IPS DF 19.7 (cell line): Measurements from ENCODE around the gene FRS2.

ENCODE experiments used
- DNase-seq: peaks from one replicate; pipeline ENCODE4 v3.0.0-alpha.2; 2013; ENCODE audit warnings: low read depth, low spot score

Gene FRS2

DNA sequence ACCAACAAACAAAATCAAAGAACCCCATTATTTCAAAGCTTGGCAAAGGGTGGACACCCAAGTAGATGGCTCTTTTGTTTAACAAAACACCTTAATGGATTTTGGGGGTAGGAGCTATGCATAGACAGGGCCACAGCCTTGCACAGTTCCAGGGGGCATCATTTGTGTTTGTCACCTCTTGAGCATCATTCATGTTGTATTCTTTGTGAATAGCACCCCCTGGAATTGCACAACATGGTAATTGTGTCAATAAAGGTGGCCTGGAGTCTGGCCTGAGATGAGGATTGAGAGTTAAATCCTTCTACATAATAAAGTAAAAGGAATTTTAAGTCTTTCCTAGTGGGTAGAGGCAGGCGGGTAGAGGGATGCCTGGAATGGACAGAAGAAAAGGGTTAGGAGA, 3.3 kb upstream of the FRS2 start:
- no peak for DNase-seq

- no peak for DNase-seq
Measured at GRCh38 chr12:69467366-69467765, 2.8 kb upstream of the FRS2 start.

GRCh38 chr12:69468237-69469026, 1.8 kb upstream of the FRS2 start:
- DNase-seq: no peak

DNA sequence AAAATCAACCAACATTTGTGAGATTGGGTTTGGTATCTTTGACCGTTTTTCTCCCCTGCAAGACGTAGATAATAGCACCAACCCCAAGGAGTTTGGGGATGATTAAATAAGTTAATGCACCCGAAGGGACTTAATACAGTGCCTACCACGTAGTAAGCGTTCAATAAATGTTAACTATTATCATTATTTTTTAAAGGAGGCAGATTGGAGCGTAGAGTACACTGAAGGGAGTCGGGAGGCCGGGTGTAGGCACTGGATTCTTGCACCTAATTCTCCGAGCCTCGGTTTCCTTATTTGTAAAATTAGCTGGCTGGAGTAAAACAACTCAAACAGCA, 367 bp upstream of the FRS2 start:
- no peak for DNase-seq

- no peak for DNase-seq
Measured at GRCh38 chr12:69471076-69471430, 865 bp downstream of the FRS2 start.

DNA sequence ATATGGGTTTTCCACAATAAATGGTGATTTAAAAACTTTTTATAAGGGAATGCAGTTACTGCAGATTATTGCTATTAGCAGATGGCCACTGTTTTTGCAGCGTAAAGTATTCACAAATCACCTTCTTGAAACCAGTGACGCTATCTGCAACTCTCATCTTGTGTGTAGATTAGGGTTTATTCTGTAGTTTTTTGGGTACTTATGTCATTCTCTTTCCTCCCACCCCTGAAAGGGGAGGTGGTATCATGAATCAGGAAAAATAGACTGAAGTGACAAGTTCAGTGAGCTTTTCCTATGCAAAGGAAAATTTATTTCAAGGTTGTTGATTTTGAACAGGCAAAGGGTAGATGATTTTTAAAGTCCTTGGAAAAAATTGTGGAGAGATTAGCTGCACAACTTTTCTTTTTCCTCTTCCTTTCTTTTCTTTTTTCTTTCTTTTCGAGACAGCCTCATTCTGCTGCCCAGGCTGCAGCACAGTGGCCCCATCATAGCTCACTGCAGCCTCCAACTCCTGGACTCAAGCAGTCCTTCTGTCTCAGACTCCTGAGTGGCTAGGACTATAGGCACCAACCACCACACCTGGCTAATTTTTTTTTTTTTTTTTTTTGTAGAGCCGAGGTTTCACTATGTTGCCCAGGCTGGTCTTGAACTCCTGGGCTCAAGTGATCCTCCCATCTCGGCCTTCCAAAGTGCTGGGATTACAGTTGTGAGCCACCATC, 1.6 kb downstream of the FRS2 start:
- no peak for DNase-seq

GRCh38 chr12:69473262-69473661, 3.1 kb downstream of the FRS2 start:
- DNase-seq: no peak

DNA sequence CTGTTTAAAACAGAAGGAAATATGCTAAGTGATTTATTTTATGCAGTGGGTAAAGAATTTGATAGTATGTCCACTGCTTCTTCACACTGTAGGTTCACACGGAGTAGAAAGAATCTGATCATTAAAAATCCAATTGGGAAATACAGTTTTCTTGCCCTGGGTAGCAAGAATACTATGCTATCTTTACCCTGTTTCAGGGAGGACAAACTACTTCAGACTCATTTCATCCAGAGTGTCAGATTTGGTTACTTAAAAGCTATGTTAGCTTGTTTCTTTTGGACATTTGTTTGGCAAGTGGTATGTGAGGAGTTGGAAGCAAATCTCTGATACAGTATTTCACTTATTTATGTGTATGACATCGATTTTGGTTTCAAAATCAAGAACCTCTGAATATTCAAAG, 4.3 kb downstream of the FRS2 start:
- no peak for DNase-seq

- no peak for DNase-seq
Measured at GRCh38 chr12:69475237-69475975, 5.2 kb downstream of the FRS2 start.

GRCh38 chr12:69476276-69477017, 6.3 kb downstream of the FRS2 start:
- DNase-seq: no peak

- no peak for DNase-seq
Measured at GRCh38 chr12:69479675-69480074, 9.5 kb downstream of the FRS2 start.

DNA sequence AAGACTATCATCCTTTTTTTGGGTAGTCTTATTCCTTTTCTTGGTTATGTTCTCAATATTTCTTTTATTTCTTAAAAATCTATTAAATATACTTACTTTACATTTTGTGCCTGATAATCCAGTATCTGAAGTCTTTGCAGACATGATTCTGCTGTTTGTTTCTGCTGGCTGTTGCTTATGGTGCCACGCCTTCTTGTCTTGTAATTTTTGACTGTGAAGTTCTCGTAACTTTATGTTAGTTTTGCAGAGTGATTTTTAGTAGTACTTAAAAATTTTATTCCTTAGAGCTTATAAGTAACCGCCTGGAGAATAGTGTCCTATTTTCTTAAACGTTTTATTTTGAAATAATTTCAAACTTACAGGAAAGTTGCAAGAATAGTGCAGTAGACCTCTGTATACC, 10.5 kb downstream of the FRS2 start:
- DNase-seq: no peak

DNA sequence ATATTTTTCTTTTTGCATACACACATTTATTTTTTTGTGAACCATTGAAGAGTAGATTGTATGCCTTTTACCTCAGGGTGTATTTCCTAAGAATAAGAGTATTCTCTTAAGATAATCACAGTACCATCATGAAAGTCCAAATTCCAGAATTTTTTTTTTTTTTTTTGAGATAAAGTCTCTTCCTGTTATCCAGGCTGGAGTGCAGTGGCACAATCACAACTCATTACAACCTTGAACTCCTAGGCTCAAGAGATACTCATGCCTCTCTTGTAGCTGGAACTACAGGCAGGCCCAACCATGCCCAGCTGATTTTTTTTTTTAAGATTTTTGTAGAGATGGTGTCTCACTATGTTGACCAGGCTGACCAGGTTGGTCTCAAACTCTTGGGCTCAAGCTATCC, 10.9 kb downstream of the FRS2 start:
- no peak for DNase-seq

DNA sequence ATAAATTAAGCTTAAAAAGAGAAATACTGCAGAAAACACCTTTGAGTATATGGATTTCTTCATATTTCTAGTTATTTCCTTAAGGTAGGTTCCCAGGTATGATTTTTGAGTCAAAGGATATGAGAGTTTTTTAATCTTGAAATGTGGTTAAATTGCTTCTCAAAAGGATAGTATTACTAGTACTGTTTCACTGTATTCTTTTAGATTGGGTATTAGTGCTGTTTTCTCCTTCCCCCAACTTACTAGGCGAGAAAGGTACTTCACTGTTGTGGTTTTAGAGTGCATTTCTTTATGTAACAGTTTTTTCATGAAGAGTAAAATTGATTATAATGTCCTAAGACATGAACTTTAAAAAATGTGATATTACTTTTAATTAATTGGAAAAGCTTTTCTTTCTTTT, 13.5 kb downstream of the FRS2 start:
- no peak for DNase-seq

GRCh38 chr12:69484428-69484827, 14.2 kb downstream of the FRS2 start:
- no peak for DNase-seq

DNA sequence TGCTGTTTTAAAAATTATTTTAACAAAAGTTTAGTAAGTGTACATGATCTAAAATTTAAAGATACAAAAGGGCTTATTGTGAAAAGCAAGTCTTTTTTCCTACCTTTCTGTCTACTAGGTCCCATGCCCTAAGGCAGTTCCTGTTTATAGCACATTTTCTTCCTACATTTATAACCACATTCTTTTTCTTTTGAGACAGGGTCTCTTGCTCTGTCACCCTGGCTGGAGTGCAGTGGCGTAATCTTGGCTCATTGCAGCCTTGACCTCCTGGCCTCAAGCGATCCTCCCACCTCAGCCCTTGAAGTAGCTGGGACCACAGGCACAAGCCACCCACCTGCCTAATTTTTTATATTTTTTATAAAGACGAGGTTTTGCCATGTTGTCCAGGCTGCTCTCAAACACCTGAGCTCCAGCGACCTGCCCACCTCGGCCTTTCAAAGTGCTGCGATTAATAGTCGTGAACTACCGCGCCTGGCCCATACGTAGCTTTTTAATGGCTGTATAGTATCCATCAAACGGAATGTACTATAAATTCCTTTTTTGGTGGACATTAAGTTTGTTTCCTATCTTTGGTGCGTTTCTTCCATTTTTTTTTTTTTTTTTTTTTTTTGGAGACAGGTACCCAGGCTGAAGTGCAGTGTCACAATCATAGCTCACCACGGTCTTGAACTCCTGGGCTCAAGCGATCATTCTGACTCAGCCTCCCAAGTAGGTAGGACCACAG, 20.9 kb downstream of the FRS2 start:
- no peak for DNase-seq

DNA sequence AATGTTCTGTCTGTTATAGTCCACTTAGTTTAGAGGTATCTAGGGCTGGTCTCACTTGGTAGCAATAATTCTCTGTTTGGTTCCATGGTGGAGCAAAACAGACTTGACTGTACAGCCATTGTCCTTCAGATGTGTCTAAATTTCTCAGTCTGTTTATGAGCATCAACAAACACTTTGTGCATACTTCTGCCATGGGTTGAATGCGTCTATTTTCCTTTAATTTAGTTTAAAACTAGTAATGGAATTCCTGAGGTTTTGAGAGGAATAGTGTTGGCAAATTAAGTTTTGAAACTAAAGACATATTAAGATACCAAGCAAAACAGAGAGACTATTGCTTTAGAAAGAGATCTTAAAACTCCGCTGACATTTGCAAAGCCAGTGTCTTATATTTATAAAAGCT, 22.6 kb downstream of the FRS2 start:
- no peak for DNase-seq

DNA sequence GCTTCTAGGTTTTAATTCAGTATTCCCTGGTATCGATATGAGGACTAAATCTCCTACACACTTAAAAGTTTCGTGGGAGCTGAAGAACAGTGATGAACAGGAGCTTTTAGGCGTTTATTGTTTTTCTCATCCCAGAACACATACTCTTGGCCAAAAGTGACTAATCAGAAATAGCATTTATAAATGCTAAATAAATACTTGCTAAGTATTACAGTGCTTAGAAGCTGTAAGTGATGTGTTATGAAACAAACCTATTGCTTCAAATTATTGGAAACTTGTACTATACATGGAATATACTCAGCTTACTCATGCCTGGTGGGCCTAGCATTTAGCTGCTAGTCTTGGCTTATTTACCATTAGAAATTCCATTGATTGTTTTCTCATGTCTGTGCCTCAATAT, 24.9 kb downstream of the FRS2 start:
- no peak for DNase-seq

DNA sequence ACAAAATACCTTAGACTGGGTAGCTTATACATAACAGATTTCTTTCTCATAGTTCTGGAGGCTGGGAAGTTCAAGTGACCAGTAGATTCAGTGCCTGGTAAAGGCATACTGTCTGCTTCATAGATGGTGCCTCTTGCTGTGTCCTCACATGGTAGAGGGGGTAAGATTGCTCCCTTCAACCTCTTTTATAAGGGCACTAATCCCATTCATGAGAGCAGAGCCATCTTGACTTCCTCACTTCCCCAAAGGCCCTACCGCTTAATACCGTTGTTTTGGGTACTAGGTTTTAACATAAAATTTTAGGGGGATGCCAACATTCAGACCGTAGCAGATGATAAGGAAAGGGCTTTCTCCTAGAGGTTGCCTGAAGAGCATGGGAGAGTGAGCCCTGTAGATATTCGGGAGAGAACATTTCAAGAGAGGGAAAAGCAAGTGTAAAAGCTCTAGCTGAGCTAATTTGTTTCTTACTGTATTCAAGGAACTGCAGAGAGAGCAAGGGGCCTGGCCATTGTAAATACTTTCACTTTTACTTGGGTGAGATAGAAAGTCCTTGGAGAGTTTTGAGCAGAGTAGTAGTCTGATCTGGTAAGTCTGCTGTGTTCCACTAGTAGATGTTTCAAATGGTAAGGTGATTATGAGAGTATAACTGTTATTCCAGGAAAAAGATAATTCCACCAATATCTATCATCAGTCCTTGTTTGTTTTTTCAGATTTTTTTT, 27.3 kb downstream of the FRS2 start:
- DNase-seq: no peak

- no peak for DNase-seq
Measured at GRCh38 chr12:69500631-69501030, 30.4 kb downstream of the FRS2 start.
